ENCODE results near the gene PC.

- TF ChIP-seq CTCF (IDR thresholded peaks at IDR 0.05) (no peak), POLR2A (IDR thresholded peaks at IDR 0.05) (no peak)
Measured at GRCh38 chr11:66975405-66976027, 17.3 kb upstream of the PC start.
